Regular cardiac myocyte (primary cell): ENCODE results near the gene SLC19A1. TPM values are rescaled to one million over a fixed set of nuclear protein-coding genes. Genes with fewer than 3 reads are reported as not detected.

ENCODE experiments used
- total RNA-seq: library from RNA; depleted of rRNA; stranded (reverse); fragments of >200 nt; gene quantifications from 2 replicates; pipeline ENCODE4 v1.2.3, GENCODE V29; 2014

SLC19A1 gene
- total RNA-seq, result 3.7 and 7.5 TPM in 2 replicates

GRCh38 chr21:45542242-45542666 is at the start of gene SLC19A1:
TSS of gene SLC19A1 (minus strand) at chr21:45542440. CDS start at chr21:45537959, 4,481 bp downstream.

Other genes starting within 250 kb of the SLC19A1 start
- 52.7 and 56.4 TPM in 2 replicates for gene COL18A1, start 137.3 kb downstream of the SLC19A1 start, total RNA-seq
- gene PCBP3, start 101.3 kb upstream of the SLC19A1 start, total RNA-seq, result 1.5 and 6.2 TPM in 2 replicates